C4-2B (cell line): ENCODE data around the gene THSD1.

Experiments
- ZFX ChIP-seq: fragments of 450-650 bp; IDR thresholded peaks from 2 replicates; pipeline ENCODE4 v1.6.1; 2017
- TF ChIP-seq, protein P1 (sequence below): fragments of 450-650 bp; conservative IDR thresholded peaks from 2 replicates; pipeline ENCODE4 v1.5.1; 2017; ENCODE audit warnings: mild to moderate bottlenecking

DNA sequence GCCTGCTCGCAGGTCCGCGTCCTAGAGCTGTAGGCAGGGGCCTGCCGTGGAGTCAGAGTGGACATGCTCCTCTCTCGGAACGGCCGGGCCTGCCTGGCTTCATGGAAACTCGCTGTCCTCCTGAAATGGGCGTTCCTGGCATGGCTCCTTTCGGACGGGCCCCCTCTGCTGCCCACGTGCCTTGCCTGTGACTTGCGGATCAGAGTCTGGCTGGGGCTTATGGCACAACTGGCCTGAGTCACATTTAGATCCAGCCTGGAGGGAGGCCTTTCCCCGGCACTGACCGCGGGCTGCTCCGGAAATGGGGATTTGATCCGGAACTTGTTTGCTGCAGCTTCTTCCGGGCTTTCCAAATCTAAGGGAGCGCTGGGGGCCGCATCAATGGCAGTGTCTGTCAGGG lies 28.1 kb downstream of the THSD1 start:
- TF ChIP-seq, protein P1, sequence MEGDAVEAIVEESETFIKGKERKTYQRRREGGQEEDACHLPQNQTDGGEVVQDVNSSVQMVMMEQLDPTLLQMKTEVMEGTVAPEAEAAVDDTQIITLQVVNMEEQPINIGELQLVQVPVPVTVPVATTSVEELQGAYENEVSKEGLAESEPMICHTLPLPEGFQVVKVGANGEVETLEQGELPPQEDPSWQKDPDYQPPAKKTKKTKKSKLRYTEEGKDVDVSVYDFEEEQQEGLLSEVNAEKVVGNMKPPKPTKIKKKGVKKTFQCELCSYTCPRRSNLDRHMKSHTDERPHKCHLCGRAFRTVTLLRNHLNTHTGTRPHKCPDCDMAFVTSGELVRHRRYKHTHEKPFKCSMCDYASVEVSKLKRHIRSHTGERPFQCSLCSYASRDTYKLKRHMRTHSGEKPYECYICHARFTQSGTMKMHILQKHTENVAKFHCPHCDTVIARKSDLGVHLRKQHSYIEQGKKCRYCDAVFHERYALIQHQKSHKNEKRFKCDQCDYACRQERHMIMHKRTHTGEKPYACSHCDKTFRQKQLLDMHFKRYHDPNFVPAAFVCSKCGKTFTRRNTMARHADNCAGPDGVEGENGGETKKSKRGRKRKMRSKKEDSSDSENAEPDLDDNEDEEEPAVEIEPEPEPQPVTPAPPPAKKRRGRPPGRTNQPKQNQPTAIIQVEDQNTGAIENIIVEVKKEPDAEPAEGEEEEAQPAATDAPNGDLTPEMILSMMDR: no peak
- TF ChIP-seq ZFX: no peak
